ENCODE data around the gene ANKRD23.

The ANKRD23 gene

DNA sequence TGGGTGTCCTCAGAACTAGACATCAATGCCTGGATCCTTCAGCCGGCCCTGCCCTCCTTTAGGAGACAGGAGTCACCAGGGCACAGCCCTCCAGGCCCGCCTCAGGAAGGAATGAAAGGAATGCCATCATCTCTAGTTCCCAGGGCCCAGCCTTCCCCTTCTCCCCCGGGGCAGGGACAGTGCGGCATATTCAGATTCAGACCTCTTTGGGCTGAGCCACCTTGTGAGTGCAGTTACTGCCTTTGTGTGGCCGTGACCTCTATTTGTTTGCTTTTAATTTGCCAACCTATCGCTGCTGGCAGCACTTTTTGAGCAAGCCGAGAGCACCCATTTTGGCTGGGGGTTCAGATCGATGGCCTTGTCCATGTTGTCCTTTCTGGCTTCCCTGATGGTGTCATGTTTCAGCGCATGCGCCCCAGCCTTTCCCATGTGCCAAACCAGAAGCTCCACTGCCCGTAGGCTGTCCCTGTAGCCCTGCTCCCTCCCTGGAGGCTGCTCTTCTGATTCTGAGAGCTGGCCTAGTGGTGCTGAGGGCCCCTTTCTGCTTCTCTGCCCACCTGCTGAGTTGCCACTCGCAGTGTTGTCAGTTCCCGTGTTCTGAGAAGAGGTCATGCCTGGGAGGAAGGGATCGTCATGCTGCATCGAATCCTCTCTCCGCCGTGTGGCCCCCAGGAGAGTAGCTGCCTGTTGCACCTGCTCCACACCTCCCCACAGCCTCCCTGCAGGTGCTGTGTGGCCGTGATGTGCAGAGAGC lies 10.9 kb downstream of the ANKRD23 start:
- peak; percentile 97 for DNase-seq

DNA sequence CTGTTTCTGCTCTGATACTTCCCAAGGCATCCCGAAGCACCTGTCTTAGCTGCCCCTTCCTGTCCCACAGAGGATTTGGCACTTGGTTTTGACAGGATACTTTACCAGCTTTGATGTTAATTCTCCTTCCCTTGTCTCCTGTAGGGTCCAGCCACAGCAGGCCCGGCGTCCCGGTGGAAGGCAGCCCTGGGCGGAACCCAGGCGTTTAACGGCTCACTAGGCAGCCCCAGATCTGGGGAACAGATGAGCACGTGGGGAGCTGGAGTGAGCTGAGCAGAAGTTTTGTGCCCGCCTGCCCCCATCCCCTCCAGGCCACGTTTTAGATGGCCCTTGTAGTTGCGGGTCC lies 11.4 kb downstream of the ANKRD23 start:
- no peak for DNase-seq

DNA sequence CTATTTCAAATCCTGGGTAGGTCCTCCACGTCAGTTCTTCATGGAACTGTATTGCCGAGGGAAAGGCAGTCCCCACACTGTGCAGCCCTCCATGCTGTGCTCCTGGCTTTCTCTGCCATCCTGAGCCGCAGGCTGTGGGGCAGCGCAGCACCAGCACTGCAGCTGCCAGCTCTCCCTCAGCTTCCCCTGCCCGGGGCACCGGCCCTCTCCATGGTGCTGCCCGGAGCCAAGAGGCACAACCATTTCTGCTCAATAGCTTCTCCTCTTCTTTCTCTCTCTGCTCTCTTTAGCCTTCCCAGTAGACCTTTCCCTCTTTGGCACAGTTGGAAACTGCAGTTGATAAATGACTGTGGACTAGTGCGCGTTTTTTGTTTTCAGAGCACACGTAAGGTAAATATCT lies 12.1 kb downstream of the ANKRD23 start:
- DNase-seq, result no peak

DNA sequence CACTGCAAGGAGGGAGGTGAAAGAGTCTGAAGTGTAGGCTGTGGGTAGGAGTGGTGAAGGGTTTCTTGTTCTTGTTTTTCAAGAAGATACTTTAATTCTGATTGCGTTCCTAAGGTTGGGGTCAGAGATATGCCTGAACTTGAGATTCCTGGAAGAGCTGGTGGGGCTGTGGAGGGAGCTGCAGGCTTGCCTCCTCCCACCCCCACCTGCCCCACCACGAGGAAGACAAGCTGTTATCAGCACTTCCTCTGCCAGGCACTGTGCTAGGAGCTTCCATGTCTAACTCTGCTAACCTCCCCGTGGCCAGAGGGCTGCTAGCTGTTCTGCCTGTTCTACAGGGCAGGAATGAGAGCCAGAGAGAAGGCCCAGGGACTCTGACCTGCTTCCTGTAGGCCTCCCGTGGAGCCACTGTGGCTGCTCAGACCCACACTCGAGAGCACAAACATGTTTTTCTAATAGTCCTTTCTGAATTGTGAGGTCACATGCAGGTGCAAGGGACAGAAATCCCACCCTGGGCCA lies 13.7 kb downstream of the ANKRD23 start:
- no peak for DNase-seq

DNA sequence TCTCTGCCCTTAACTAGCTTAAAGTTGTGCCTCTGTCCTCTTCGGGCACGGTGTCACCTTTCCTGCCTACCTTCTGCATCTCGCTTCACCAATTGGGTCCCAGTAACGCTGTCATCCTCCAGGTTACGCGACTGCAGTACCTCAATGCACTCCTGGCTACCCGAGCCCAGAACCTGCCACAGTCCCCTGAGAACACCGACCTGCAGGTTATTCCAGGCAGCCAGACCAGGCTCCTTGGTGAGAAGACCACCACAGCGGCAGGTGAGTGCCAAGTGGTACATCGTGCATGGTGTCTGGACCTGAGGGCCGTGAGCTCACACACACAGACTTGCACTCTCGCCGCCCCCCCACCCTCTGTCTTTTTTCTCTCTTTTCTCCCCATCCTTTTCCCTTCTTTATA lies 14.9 kb downstream of the ANKRD23 start:
- no peak for DNase-seq

DNA sequence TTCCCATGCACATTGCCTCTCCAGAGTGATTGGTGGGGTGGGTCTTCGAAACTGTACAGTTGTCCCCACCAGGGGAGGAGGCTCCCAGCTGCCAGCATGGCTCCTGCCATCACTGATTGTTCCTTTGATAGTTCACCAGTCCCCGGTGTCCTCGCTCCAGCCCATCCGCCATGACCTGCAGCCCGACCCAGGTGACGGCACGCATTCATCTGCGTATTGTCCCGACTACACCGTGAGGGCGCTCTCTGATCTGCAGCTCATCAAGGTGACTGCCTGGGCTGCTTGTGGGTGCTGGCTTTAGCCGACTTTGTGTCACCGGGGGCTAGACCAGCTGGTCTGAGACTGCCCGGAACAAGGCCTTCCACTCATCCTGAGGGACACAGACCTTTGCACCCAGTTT lies 15.4 kb downstream of the ANKRD23 start:
- no peak for DNase-seq

DNA sequence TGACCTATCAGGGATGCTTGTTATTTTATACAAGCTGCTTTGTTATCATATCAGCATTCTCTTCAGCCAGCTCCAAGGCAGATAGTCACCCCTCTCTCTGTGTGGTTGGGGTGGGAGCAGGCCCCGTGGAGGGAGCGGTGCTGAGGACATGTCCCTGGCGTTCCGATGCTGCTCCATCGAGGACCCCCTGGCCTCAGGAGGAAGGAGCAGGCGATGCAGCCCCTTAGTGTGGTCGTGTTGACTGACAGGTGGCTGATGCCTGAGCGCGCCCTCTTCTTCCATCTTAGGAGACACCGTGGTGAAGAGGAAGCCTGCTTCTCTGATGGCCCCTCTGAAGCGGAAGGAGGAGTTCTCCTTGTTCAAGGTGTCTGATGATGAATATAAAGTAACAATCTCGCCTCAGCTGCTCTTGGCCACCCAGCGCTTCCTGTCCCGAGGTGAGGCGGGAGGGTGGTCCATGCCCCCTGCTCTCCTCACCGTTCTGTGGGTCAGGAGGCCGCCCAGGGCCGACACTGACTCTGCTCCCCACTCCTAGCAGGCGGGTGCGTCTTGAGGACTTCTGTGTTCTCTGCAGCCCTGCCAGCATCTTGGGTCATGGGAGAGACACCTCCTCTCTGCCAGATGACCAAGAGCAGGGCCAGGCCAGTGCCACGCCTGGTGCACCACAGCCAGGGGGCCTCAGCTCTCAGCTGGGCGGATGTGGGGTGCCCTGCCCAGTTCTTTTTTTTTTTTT lies 17.1 kb downstream of the ANKRD23 start:
- no peak for DNase-seq

DNA sequence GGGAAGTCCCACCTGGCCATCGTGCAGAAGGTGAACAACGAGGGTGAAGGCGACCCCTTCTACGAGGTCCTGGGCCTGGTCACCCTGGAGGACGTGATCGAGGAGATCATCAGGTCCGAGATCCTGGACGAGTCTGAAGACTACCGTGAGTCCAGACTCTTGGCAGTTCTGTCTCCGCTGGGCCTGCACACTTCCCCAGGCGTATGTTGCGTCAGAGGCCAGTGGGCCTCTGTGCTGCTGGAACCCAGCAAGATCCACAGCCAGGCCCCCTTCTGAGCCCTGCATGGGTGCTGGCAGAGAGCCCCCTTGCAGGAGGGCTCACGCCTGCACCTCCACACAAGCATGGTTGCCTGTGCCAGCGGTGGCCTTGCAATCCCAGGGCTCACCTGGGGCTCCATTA lies 18.8 kb downstream of the ANKRD23 start:
- no peak for DNase-seq

DNA sequence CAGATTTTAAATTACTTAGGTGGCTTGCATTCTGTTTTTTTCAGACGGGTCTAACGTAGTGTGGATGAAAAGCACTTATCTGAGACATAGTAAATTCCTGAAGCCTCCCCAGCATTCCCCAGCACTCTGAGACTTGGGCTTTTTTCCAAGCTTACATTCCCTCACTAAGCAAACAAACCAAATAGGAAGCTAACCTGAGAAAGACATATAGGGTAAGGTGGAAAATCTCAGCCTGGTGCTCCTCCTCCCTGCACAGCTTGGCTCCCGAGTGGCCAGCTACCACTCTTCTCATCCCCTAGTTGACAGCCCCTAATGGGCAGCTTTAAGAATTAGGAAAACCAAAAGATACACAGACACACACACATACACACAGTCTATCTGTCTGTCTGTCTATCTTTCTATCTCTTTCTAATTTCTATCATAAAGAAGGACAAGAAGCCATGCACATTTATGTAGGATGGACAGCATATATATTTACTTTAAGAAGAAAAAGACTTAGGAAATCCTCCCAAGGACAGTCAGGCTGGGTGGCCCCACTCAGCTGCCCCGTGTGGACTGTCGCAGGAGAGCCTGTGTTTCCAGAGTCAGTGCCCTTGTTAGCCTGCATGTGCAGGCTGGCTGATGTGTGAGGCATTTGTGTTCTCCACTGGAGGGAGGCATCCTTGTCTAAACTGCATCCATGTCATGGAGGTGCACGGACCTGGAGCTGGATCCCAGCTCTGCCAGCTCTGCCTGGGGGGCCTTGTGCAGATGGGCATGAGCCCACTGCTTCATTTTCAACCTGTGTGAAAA lies 19.5 kb downstream of the ANKRD23 start:
- DNase-seq, result no peak

DNA sequence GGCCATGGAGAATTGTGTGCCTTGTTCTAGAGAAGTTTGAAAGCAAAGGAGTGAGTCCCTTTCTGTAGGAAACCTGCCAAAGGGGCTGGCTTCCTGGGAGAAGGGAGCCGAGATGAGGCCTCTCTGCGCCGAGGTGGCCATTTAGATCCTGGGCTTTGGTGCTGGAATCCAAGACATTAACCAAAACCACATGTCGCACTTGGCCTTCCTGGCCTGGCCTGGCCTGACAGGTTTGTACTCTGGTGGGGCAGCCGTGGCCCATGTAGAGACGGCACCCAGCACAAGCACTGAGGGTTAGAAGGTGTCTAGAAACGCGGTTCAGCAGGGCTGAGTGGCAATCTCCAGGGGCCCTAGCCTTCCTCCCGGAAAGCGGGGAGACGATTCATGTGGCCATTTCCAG lies 20.6 kb downstream of the ANKRD23 start:
- no peak for DNase-seq

DNA sequence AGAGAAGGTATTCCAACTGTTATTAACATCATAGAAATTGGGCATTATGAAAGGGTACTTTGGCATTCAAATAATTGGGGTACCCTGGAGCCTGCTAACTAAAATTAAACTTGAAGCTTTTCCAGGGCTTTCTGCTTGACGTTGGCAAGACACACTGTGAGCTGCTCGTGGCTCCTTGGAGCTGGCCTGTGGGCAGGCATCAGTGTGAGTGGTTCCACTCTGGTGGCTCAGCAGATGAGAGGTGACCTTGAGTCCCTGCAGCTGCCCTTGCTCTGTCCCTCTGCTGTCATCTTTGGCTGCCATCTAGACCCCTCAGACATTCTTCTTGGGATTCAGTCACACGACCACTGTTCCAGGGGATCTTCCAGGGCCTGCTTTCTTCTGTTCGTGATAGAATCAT lies 21.0 kb downstream of the ANKRD23 start:
- no peak for DNase-seq

DNA sequence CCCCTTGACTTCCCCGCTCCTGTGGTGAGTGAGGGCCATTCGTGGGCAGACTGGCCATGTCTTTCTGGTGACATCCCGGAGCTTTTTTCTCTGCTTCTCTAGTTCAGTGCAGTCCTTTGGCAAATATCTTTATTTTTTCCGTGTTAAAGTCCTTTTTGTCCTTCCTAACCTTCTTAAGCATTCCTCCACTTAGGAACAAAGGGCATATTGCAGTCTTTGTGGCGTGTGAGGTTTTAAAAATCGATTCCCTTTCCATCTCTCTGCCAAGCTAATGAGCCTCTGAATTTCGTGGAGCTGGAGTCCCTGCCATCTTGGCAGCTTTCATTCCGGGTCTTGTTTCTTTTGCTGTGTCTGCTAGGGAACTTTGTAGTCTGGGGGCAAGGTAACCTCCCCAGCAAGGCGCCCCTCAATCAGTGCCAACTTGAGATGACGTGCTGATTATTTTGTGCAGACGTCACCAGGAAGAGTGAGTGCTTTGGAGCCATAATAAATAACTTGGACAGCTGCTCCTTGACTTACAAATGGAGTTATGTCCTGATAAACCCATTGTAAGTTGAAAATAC lies 22.6 kb downstream of the ANKRD23 start:
- no peak for DNase-seq

DNA sequence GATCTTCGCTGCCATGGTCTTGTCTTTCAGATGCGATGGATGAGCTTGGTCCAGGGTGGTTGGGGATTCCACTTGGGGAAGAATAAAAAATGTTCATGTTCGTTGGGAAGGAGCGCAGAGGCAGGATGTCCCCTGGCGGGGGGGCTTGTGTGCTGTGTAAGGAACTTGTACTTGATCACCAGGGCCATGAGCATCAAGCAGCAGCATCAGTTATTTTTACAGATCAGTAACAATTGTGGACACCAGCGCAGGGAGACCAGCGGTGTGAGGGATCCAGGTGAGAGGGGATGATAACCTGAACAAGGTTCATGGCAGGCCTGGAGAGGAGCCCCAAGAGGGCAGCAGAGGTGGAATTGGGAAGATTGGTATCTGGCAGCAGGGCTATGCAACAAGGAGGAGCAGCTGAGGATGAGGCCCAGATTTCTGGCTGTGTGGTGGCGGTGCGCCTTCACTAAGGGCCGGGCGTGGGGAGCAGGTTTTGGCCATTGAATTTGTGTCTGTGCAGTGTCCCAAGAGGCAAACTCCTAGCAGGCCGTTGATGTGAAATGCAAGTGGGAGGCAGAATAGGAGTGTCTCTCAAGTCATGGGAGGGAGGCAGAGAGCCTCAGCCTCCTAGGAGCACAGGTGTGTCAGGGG lies 23.8 kb downstream of the ANKRD23 start:
- no peak for DNase-seq

DNA sequence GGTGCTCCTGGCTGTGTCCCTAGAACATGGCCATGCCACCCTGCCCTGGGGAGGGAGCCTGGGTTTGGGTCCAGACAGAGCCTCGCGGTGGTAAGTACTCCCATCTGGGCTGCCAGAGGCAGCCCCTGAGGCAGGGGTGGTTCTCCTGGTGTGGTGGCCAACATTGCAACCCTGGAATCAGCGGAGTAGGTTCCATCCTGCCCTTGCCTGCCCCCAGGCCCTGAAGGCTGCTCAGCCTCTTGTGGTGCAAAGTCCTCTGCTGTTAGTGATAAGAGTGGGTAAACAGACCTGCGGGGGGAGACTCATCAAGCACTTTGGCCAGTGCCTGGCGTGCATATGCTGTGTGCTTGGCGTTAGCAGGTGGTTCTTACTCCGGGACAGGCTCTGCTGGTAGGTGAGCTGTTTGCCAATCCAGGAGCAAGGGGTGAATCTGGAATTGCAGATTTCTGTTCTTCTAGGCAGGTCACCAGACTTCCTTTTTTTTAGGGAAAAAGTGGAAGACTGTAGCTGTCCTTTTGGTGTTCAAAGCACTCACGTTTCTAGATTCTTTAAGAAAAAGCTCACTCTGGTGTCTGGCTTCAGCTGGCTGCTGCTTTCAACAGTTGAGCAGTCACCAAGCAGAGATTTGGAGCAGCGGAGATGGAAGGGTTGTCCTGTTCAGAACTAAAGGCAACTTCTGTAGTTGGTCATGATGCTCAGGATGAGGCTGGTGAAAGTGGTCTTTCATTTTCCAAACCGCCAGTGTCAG lies 24.5 kb downstream of the ANKRD23 start:
- peak; percentile 90 for DNase-seq

DNA sequence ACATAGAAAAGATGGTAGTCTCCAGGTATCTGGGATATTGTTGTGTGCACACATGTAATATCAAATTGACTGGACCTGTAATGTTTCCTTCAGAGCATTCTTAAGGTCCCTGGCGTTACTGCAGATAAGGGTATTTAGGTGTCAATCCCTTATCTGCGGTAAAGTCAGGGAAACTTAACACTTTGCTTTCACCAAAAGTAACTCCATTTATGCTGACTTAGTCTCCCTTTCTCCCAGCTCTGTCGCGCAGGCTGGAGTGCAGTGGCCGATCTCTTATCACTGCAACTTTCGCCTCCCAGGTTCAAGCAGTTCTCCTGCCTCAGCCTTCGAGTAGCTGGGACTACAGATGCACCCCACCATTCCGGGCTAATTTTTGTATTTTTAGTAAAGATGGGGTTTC lies 25.9 kb downstream of the ANKRD23 start:
- DNase-seq, result no peak

DNA sequence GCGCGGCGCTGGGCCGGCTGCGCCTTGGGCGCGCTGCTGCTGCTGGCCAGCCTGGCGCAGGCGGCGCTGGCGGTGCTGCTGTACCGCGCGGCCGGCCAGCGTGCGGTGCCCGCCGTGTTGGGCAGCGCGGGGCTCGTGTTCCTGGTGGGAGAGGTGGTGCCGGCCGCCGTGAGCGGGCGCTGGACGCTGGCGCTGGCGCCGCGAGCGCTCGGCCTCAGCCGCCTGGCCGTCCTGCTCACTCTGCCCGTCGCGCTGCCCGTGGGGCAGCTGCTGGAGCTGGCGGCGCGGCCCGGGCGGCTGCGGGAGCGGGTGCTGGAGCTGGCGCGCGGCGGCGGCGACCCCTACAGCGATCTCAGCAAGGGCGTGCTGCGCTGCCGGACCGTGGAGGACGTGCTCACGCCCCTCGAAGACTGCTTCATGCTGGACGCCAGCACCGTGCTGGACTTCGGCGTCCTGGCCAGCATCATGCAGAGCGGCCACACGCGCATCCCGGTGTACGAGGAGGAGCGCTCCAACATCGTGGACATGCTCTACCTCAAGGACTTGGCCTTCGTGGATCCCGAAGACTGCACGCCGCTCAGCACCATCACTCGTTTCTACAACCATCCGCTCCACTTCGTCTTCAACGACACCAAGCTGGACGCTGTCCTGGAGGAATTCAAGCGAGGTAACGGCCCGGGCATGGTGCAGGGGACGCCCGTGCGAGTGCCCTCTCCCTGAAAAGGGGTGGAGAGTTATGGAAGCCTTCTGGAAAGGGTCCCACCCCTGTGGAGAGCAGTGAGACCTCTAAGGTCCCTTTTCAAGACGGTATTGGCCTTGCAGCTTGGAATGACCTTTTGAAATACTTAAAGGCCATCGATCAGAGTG lies 26.8 kb downstream of the ANKRD23 start:
- peak; percentile 39 for DNase-seq

DNA sequence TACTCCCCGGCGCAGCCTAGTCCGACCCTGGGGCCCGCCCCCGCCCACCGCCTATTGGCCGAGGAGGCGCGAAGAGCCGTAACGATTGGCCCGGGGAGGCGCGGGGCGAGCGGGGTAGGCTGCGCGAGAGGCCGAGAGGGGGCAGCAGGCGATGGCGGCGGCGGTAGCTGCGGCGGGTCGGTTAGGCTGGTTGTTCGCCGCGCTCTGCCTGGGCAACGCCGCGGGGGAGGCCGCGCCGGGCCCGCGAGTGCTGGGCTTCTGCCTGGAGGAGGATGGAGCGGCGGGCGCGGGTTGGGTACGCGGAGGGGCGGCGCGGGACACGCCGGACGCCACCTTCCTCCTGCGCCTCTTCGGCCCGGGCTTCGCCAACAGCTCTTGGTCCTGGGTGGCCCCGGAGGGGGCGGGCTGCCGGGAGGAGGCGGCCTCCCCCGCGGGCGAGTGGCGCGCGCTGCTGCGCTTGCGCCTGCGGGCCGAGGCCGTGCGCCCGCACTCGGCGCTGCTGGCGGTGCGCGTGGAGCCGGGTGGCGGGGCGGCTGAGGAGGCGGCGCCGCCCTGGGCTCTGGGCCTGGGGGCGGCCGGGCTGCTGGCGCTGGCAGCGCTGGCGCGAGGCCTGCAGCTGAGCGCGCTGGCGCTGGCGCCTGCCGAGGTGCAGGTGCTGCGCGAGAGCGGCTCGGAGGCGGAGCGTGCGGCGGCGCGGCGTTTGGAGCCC lies 27.5 kb downstream of the ANKRD23 start, which contains the start of gene CNNM3:
Gene CNNM3, plus strand, starts transcription at position 142 of the 709 bp plus-strand sequence. Its CDS starts 10 bp downstream, at position 152.
- DNase-seq, result peak; percentile 94

DNA sequence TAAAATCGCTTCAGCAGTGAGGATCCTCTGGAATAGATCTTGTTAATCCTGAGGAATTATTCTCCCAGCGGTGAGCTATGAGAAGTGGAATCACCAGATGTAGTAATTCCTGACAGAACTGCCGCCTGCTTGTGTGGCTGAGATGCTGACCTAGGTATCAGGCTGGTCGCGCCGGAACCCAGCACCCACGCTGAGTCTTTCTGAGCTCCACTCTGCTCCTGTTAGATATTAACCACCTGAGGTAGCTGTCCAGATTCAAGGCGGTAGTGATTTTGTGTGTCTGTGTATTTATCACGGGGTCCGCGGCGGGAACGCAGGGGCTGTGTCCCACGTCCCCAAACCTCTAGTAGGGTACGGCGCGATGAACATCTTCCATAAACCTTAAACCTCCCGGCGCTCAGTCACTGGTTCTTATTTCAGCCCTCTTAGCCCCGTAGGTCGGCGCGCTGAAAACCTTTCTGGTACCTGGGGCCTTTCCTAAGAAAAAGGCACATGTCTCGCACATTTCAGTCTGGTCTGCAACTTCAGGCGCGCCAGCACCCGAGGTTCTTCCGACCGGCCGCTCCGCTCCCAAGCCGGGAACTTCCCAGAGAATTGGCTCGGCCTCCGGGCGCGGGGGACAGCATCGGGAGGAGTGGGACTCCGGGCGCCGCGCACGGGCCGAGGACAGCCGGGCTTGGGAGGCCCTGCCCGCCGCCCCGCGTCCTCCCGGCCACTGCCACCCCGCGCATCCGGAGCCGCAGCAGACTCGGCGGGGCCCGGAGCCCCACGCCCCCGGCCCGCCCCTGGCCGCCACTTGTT lies 28.3 kb downstream of the ANKRD23 start:
- peak; percentile 19 for DNase-seq

DNA sequence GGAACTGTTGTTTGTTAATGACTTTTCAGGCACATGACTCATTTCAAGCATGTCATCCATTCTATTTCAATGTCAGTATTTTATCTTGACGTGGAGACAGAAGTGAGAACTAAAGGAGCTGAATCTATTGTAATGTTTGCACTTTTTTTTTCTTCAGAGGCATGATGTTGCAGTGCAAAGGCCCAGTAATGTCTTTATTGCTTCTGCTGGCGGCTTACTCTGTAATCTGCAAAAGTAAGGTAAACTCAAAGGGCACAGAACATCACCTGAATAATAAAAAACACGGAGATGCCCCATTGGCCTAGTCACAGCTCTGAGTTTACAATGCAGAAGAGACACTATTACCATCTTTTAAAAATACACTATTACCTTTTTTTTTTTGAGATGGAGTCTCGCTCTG lies 30.2 kb downstream of the ANKRD23 start:
- no peak for DNase-seq

Measured in NCI-H146 (cell line).